ENCODE data around the gene CCDC107. TPM values are rescaled to one million over a fixed set of nuclear protein-coding genes. Genes with fewer than 3 reads are reported as not detected.
"Not testable (repeated sequence)": the region's sequence is repeated elsewhere in the genome, so short reads cannot be mapped to it uniquely, and the experiment has no call there.

CCDC107 gene
- total RNA-seq, 1 donor from 2014 or later, result 9.8 TPM

DNA sequence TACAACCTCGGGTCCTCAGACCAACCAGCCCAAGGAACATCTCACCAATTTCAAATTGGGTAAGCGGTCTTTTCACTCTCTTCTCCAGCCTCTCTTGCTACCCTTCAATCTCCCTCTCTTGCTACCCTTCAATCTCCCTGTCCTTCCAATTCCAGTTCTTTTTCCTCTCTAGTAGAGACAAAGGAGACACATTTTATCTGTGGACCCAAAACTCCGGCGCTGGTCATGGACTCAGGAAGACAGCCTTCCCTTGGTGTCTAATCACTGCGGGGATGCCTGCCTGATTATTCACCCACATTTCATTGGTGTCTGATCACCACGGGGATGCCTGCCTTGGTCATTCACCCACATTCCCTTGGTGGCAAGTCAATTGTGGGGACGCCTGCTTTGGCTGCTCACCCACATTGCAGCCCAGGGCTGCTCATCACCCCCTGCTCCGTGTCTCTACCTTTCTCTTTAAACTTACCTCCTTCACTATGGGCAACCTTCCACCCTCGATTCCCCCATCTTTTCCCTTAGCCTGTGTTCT is 20.6 kb upstream of the CCDC107 start:
- DNase-seq (ENCODE audit: low read depth), result not testable (repeated sequence)

DNA sequence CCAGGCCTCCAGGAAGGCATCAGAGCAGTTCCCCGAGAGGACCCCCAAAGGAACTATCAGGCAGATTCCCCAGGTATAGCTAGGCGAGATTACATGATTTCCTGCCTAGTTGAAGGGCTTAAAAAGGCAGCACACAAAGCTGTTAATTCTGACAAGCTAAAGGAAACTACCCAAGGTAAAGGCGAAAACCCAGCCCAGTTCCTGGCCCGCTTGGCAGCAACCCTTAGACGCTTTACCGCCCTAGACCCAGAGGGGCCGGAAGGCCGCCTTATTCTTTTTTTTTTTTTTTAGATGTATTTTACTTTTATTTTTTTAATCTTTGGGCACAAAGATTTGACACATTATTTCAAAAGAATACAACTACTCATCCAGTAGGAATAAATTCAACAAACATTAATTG is 19.3 kb upstream of the CCDC107 start:
- DNase-seq (ENCODE audit: low read depth), result not testable (repeated sequence)

DNA sequence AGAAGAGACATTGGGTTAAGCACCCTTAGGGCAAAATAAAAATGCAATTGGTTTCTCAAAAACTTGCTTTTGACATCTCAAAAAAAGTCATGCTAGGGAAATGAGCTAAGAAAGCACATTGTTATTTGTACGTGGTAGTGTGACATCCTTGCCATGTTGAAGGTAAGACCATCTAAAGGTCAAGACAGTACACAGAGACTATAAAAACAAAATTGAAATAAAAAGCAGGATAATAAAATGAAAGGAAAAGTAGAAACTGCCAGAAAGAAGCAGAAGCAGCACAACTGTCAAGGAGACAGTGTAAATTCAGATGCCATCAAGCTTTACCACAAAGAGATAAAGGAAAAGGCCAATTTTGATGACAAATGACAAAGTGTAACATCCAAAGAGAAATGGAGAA is 18.9 kb upstream of the CCDC107 start:
- not testable (repeated sequence) for DNase-seq (ENCODE audit: low read depth)

GRCh38 chr9:35639631-35640030 is 18.5 kb upstream of the CCDC107 start:
- no peak for DNase-seq (ENCODE audit: low read depth)

DNA sequence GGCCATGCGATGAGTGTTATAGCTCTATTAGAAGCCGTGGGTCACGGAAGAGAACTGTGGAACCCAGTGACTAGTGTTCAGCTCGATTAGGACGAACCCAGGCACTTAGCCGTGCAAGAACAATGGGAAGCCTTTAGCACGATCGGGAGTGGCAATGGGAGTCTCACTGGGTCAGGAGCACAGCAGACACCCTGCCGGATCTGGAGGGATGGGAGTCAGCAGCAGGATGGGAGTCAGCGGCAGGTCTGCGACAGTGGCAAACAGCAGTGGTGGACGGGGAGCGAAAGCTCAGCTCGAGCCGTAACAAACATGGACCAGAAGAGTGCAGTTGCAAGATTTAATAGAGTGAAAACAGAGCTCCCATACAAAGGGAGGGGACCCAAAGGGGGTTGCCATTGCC is 17.7 kb upstream of the CCDC107 start:
- not testable (repeated sequence) for DNase-seq (ENCODE audit: low read depth)

DNA sequence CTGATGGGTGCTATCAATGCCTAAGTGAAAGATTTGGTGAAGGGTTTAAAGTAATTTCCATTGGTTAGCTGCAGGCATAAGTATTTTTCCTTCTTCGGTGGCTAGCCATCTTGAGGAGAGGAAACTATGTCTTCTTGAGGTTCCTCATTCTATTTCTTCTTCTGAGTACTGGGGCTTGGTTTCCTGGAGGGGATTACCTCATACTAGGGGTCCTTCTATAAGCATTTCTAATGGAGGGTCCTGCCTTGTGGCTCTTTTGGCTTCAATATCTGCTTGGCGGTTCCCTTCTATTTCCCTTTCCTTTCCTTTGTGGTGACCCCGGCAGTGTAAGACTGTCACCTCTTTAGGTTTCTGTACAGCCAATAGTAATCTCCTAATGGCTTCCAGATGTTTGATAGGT is 16.6 kb upstream of the CCDC107 start:
- not testable (repeated sequence) for DNase-seq (ENCODE audit: low read depth)

DNA sequence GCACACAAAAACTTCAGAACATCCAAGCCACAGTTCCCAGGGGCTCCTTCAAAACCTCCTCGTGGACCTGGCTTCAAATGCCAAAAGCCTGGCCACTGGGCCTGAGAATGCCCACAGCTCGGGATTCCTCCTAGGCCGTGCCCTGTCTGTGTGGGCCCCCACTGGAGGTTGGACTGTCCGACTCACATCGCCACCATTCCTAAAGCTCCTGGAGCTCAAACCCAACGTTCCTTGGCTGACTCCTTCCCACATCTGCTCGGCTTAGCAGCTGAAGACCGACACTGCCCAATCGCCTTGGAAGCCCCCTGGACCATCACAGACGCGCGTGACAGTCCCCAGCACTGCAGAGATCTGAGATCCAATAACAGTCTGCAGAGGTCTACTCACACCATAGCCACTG is 15.0 kb upstream of the CCDC107 start:
- peak; percentile 50 for DNase-seq (ENCODE audit: low read depth)

GRCh38 chr9:35645736-35646135 is 12.4 kb upstream of the CCDC107 start:
- not testable (repeated sequence) for DNase-seq (ENCODE audit: low read depth)

DNA sequence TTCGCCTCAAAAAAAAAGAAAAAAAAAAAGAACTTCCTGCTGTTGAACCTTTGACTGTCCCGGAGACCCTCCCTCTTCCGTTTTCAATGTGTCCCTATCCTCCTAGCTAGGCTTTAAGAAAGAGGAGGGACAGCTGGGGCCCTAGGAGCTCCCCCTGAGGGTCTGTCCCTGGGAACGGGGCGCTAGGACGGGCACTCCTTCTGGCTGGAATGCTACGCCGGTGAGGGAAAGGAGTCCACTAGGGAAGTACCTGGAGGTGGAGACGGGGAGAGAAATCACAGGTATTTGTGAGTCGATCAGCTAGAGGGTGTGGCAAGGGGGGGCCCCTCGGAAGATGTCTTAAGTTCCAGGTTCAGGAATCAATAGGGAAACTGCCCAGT is 11.9 kb upstream of the CCDC107 start:
- DNase-seq (ENCODE audit: low read depth), result no peak

GRCh38 chr9:35646533-35647265 is 11.4 kb upstream of the CCDC107 start:
- peak; percentile 91 for DNase-seq (ENCODE audit: low read depth)

- no peak for DNase-seq (ENCODE audit: low read depth)
Observed at GRCh38 chr9:35649431-35650340, 8.4 kb upstream of the CCDC107 start.

DNA sequence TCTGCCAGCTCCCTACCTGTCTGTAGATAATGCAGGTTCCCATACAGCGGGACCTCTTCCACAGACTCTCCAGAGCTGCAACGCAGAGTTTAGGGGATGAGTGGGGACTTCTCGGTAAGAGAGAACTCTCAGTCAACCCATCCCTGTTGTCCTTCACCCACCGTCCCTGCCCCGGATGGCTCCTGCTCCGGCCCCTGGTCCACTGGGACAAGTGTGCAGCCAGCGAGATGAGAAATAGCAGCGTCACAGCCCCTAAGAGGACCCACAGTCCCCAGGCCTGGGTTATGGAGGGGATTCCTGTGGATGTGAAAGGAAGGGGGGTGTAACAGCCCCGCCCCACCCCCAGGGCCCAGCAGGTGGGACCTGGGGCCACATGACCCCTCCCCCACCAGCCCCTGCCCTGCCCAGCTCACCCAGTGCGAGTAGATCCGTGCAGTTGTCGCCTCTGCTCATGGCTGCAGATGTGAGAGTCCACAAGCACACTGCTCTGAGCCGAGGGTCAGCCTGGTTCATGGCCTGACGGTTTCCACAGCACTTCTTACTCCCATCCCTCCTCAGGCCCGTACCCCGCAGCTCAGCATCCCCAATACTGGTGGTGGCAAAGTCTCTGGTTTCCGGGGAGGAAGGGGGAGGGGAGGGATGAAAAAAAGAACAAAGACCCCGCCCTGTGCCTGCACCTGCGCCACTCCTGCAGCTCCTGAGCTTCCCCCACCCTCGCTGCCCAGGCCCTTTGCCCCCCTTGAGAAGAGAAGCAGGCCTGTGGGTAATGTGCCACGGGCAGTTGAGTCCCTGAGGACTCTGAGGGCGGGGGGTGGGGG is 7.5 kb upstream of the CCDC107 start, which contains the start of gene SIT1:
TSS of gene SIT1 (minus strand) at position 591 of the 818 bp plus-strand sequence. CDS start at position 513, 78 bp downstream.
- no peak for DNase-seq (ENCODE audit: low read depth)

DNA sequence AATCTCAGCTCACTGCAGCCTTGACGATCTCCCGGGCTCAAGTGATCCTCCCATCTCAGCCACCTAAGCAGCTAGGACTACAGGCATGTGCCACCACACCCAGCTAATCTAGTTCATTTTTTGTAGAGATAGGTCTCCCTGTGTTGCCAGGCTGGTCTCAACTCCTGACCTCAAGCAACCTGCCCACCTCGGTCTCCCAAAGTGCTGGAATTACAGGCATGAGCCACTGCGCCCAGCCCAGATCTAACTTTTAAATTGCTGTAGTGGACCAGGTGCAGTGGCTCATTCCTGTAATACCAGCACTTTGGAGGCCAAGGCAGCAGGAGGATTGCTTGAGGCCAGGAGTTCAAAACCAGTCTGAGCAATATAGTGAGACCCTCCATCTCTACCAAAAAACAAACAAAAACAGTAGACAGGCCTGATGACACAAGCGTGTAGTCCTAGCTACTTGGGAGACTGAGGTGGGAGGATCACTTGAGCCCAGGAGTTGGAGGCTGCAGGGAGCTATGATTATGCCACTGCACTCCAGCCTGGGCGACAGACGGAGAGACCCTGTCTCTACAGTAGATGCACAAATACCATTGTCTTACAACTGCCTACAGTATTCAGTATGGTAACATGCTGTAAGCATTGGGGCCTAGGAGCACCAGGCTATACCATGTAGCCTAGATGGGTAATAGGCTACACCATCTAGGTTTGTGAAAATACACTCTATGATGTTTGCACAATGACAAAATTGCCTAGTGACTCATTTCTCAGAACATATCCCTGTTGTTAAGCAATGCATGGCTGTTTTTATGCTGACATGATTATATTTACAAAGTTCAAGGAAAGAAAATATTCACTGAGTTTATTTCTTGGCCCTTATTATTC is 5.9 kb upstream of the CCDC107 start:
- DNase-seq (ENCODE audit: low read depth), result no peak

GRCh38 chr9:35652829-35653209 is 5.3 kb upstream of the CCDC107 start:
- DNase-seq (ENCODE audit: low read depth), result no peak

DNA sequence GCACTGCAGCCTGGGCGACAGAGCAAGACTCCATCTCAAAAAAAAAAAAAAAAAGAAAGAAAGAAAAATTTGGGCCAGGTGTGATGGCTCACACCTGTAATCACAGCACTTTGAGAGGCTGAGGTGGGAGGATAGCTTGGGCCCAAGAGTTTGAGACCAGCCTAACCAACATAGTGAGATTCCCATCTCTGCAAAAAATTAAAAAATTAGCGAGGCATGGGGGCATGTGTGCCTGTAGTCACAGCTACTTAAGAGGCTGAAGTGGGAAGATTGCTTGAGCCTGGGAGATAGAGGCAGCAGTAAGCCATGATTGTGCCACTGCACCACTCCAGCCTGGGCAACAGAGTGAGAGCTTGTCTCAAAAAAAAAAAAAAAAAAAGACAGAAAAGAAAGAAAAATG is 4.5 kb upstream of the CCDC107 start:
- DNase-seq (ENCODE audit: low read depth), result no peak

- DNase-seq (ENCODE audit: low read depth), result no peak
Observed at GRCh38 chr9:35656348-35656747, 1.7 kb upstream of the CCDC107 start.

DNA sequence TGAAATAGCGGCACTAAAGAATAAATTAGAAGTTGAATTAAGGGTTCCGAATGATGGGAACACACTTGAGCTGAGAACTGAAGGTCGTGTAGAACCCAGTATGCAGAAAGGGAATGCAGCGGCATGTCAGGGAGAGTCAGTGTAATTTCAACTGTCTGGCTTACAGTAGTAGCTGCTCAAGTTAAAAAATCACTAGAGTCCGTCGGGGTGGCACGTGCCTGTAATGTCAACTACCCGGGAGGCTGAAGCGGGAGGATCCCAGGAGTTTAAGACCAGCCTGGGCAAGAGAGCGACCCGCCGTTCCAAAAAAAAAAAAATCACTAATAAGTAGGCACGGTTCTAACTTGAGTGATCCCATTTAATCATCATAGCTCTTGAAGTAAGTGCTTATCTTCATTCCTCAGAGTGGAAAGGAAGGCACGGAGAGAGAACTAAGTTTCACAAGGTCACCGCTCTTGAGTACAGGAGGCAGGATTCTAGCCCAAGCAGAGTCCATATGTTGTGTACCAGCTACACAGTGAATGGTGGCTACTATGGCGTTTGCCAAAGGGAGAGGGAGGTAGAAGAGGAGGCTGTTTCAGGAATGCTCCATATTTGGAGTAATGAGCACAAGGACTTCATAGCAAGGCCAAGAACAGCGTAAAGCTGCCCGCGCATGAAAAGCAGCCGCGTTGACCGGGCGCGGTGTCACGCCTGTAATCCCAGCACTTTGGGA is 1.1 kb upstream of the CCDC107 start:
- DNase-seq (ENCODE audit: low read depth), result no peak

DNA sequence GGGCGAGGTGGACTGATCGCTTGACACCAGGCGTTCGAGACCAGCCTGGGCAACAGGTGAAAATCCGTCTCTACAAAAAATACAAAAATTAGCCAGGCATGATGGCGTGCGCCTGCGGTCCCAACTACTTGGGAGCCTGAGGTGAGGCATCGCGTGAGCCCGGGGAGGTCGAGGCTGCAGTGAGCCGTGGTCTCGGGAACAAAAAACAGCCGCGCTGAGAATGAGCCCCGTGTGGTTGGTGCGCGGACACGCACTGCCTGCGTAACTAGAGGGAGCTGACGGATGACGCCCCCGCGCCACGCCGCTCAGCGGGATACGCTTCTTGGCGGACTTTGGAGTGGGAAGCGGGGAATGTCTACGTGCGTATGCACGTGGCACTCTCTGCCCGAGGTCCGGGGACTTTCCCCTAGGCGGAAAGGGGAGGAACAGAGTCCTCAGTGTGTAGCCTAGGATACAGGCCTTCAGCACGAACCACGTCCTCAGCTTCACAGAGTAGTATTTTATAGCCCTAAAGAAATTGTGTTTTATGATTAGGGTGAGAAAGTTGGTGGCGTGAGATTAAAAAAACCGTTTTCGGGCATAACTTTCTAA is 451 bp upstream of the CCDC107 start, which contains the start of gene RMRP:
TSS of gene RMRP (minus strand) at position 474 of the 591 bp plus-strand sequence.
- peak; percentile 99 for DNase-seq (ENCODE audit: low read depth)

- DNase-seq (ENCODE audit: low read depth), result peak; percentile 61
Observed at GRCh38 chr9:35658968-35659220, 802 bp downstream of the CCDC107 start.
